Placental pericyte (primary cell): ENCODE data around the gene SBNO1. TPM values are rescaled to one million over a fixed set of nuclear protein-coding genes. Genes with fewer than 3 reads are reported as not detected.

Experiments used
- small RNA-seq: library from RNA; depleted of rRNA; stranded (forward); fragments of <200 nt; gene quantifications from one replicate; pipeline ENCODE3, GENCODE V24; 2012; ENCODE audit warnings: low replicate concordance
- total RNA-seq: library from RNA; depleted of rRNA; stranded (reverse); fragments of >200 nt; gene quantifications from 2 replicates; pipeline ENCODE4 v1.2.3, GENCODE V29; 2012

SBNO1 gene
- total RNA-seq, result 26.3 and 39.8 TPM in 2 replicates

GRCh38 chr12:123364532-123365024 is at the start of gene SBNO1:
SBNO1 (minus strand) TSS chr12:123364847; CDS start chr12:123350441, 14,406 bp downstream.

Small RNAs within 50 kb of the gene (small RNA-seq; reads per million reads assigned to genes)
- not detected for gene RF00019
- not detected for gene RNA5SP375

Other genes with a start within 250 kb of the SBNO1 start
- 4.6 and 5.7 TPM in 2 replicates for gene PITPNM2, start 213.8 kb downstream of the SBNO1 start, total RNA-seq
- 28.7 and 52.7 TPM in 2 replicates for gene MPHOSPH9, start 131.7 kb downstream of the SBNO1 start, total RNA-seq
- gene MTRFR, start 131.4 kb downstream of the SBNO1 start, total RNA-seq, result 7.9 and 12.5 TPM in 2 replicates
- 83.4 and 228 TPM in 2 replicates for gene CDK2AP1, start 93.0 kb downstream of the SBNO1 start, total RNA-seq
- gene KMT5A, start 19.3 kb upstream of the SBNO1 start, total RNA-seq, result 50.6 and 77.2 TPM in 2 replicates
- gene RILPL2, start 71.8 kb upstream of the SBNO1 start, total RNA-seq, result 2.1 and 4.2 TPM in 2 replicates
- 6.6 and 15.5 TPM in 2 replicates for gene SNRNP35, start 93.3 kb upstream of the SBNO1 start, total RNA-seq
- gene RILPL1, start 168.9 kb upstream of the SBNO1 start, total RNA-seq, result 11.9 and 14.4 TPM in 2 replicates
- gene TMED2, start 219.7 kb upstream of the SBNO1 start, total RNA-seq, result 511 and 707 TPM in 2 replicates
- gene DDX55, start 237.3 kb upstream of the SBNO1 start, total RNA-seq, result 13.8 and 25.1 TPM in 2 replicates